Fibroblast of lung (primary cell): Measurements from ENCODE around the gene TMEM239. TPM values are rescaled to one million over a fixed set of nuclear protein-coding genes. Genes with fewer than 3 reads are reported as not detected.

Source experiments
- DNase-seq, 2 donors: peaks; one replicate each; pipeline versions ENCODE4 v3.0.0 to v3.0.0-alpha.2; 2010; ENCODE audit warnings: low read depth in 2 of 2
- H2AFZ ChIP-seq: 2 replicates; pipeline ENCODE4 v1.5.1; 2012; ENCODE audit warnings: low read length, control low read depth, inconsistent platforms
- H3K27ac ChIP-seq: 2 replicates; pipeline ENCODE4 v1.5.1; 2011; ENCODE audit warnings: low read length, control low read depth; ENCODE audit not compliant: insufficient read depth
- H3K27me3 ChIP-seq: 2 replicates; pipeline ENCODE4 v1.5.1; 2011; ENCODE audit warnings: mild to moderate bottlenecking, low read length; ENCODE audit not compliant: control insufficient read depth, insufficient read depth
- H3K36me3 ChIP-seq: 2 replicates; pipeline ENCODE4 v1.5.1; 2011; ENCODE audit warnings: low read length; ENCODE audit not compliant: control insufficient read depth, insufficient read depth
- H3K4me1 ChIP-seq: 2 replicates; pipeline ENCODE4 v1.5.1; 2011; ENCODE audit warnings: low read length; ENCODE audit not compliant: control insufficient read depth, insufficient read depth; ENCODE audit errors: extremely low read depth
- H3K4me2 ChIP-seq: 2 replicates; pipeline ENCODE4 v1.5.1; 2011; ENCODE audit warnings: low read length, control low read depth; ENCODE audit not compliant: insufficient read depth; ENCODE audit errors: extremely low read depth
- H3K4me3 ChIP-seq, 4 experiments: fragments of 200-600 bp in 1 of 4; sonication (generic) in 1 of 4; replicated peaks in 1 of 4; 2 replicates each; pipeline ENCODE4 v1.5.1; 2011 to 2016; ENCODE audit warnings: low read length in 4 of 4, low read depth in 3 of 4, mild to moderate bottlenecking in 3 of 4, control low read depth in 2 of 4, inconsistent platforms in 1 of 4, mixed read lengths in 1 of 4; ENCODE audit not compliant: insufficient read depth in 1 of 4; ENCODE audit errors: control extremely low read depth in 1 of 4
- H3K79me2 ChIP-seq: 2 replicates; pipeline ENCODE4 v1.5.1; 2012; ENCODE audit warnings: mild to moderate bottlenecking, low read length, inconsistent platforms; ENCODE audit not compliant: control insufficient read depth, insufficient read depth
- H3K9ac ChIP-seq: 2 replicates; pipeline ENCODE4 v1.5.1; 2011; ENCODE audit warnings: mild to moderate bottlenecking, low read length, control low read depth; ENCODE audit not compliant: insufficient read depth
- H3K9me3 ChIP-seq: 2 replicates; pipeline ENCODE4 v1.5.1; 2012; ENCODE audit warnings: low read depth, low read length; ENCODE audit not compliant: control insufficient read depth, insufficient read depth
- H4K20me1 ChIP-seq: 2 replicates; pipeline ENCODE4 v1.5.1; 2011; ENCODE audit warnings: low read length; ENCODE audit not compliant: control insufficient read depth, insufficient read depth; ENCODE audit errors: extremely low read depth
- CTCF ChIP-seq, 2 donors: IDR thresholded peaks in 1 of 2; conservative IDR thresholded peaks in 1 of 2; 1 replicate in 1 of 2; 2 replicates in 1 of 2; pipeline ENCODE4 v1.5.1; 2011 to 2012; ENCODE audit warnings: low read length in 2 of 2, control low read depth in 1 of 2, inconsistent platforms in 1 of 2, low read depth in 1 of 2, mild to moderate bottlenecking in 1 of 2
- EZH2 ChIP-seq: IDR thresholded peaks from 2 replicates; pipeline ENCODE4 v1.5.1; 2012; ENCODE audit warnings: low read length, control low read depth, mild to moderate bottlenecking; ENCODE audit errors: missing control alignments
- polyA plus RNA-seq, 2 donors: library from polyadenylated mRNA; depleted of rRNA in 1 of 2; stranded (reverse) in 1 of 2; unstranded in 1 of 2; fragments of >200 nt; gene quantifications; 2 replicates each; pipeline ENCODE4 v1.2.1, GENCODE V29; 2011 to 2012; ENCODE audit warnings: missing spikeins in 1 of 2
- total RNA-seq: library from RNA; depleted of rRNA; stranded (reverse); fragments of >200 nt; gene quantifications from 2 replicates; pipeline ENCODE4 v1.2.1, GENCODE V29; 2014

The TMEM239 gene
- total and polyA plus RNA-seq, 2 donors (not counting 1 experiment from before 2014, with no cell fraction given) = 0.03 TPM; not detected in 1

DNA sequence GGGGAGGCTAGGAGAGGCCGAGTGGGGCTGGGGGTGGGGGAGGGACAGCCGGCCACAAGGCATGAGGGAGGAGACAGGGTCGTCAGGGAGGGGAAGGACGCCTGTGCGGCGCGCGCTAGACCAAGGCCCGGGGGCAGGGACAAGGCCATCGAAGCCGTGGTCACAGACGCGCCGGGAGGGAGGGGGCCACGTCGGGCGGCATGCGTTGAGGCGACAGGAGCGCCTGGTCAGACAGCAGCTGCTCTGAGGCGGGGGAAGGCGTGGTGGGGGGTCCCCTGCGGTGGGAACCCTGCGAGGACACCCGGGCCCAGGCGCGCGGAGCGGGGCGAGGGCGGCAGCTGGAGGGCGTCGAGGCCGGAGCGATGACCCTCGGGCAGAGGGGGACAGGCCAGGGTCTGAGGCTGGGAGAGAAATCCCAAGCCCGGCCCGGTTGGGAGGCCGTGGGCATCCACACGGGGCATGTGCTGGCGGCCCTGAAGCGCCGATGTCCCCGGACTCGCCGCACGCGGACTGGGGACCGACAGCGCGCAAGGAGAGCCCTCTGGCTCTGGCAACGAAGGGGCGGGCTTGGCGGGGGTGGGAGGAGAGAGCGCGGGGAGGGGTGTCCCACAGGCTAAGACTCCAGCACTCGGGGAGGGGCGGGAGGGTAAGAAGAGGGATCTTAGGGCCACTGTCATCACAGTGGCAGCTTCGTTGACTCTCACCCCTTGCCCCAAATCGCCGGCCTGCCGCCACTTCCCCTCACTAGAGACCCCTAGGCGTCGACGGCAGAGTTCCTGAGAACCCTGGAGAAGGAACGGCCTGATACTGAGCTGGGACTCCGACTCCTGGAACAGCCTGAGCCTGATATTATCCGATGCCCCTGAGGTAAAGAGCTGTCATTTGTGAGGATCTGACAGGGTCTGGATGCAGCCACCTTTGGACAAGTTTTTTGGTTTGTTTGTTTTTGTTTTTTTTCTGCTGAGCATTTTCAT, 5.0 kb downstream of the TMEM239 start:
- DNase-seq = no peak
- Histone ChIP-seq H3K27ac (no peak overlapping the region), H3K79me2 (no peaks in the 10 kb centered on the region), H3K36me3 (no peaks in the 10 kb centered on the region), H3K27me3 (peaks cover 18% of the 10 kb centered on the region), H3K4me1 (peaks cover 15% of the 10 kb centered on the region), H3K4me2 (no peak overlapping the region), H3K4me3 (no peak overlapping the region), H2AFZ (no peak overlapping the region), H3K9ac (no peak overlapping the region), H4K20me1 (no peaks in the 10 kb centered on the region), H3K9me3 (no peaks in the 10 kb centered on the region)
- TF ChIP-seq CTCF (conservative IDR thresholded peaks at IDR 0.05 in 1 of 2, IDR thresholded peaks at IDR 0.05 in 1 of 2; ENCODE audit: low read depth in 1 of 2, low read length in 2 of 2) (no peak), EZH2 (peak; percentile 53)

- no peaks in the 10 kb centered on the region for H3K9me3 ChIP-seq
- DNase-seq = peak in 1 of 2 donors; percentile 60
- no peaks in the 10 kb centered on the region for H3K79me2 ChIP-seq
- H2AFZ ChIP-seq = no peak overlapping the region
- H3K36me3 ChIP-seq = no peaks in the 10 kb centered on the region
- H3K27me3 ChIP-seq = peaks cover 18% of the 10 kb centered on the region
- no peak overlapping the region for H3K4me2 ChIP-seq
- no peaks in the 10 kb centered on the region for H4K20me1 ChIP-seq
- H3K4me1 ChIP-seq = peaks cover 15% of the 10 kb centered on the region
- no peak overlapping the region for H3K27ac ChIP-seq
- no peak overlapping the region for H3K4me3 ChIP-seq
- TF ChIP-seq CTCF (conservative IDR thresholded peaks at IDR 0.05 in 1 of 2, IDR thresholded peaks at IDR 0.05 in 1 of 2; ENCODE audit: low read depth in 1 of 2, low read length in 2 of 2) (no peak), EZH2 (no peak)
- H3K9ac ChIP-seq = no peak overlapping the region
These were observed 5.9 kb downstream of the TMEM239 start for GRCh38 chr20:2822073-2822472.

DNA sequence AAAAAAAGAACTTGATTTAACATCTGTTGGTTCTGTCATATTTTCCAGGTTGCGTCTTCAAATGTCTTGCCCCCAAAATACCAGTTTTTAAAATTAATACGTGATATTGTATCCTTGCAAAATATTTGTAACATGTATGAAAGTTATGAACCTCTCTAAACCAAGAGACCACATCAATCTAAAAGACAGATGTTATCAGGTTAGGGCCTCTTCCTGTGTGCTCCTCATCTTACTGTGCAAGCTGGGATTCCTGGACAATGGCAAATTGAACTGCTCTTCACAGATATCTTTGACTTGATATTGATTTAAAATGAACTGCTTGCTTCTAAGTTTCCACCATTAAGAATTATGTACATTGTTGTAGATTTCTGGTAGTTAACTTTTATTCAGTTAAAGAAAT, 9.6 kb downstream of the TMEM239 start:
- Histone ChIP-seq H3K27me3 (peaks cover 15% of the 10 kb centered on the region), H3K9me3 (no peaks in the 10 kb centered on the region), H3K27ac (no peak overlapping the region), H2AFZ (no peak overlapping the region), H3K79me2 (no peaks in the 10 kb centered on the region), H3K36me3 (no peaks in the 10 kb centered on the region), H3K4me1 (peaks cover 5% of the 10 kb centered on the region), H4K20me1 (no peaks in the 10 kb centered on the region), H3K4me2 (no peak overlapping the region), H3K9ac (no peak overlapping the region), H3K4me3 (no peak overlapping the region)
- TF ChIP-seq CTCF (conservative IDR thresholded peaks at IDR 0.05 in 1 of 2, IDR thresholded peaks at IDR 0.05 in 1 of 2; ENCODE audit: low read depth in 1 of 2, low read length in 2 of 2) = no peak
- no peak for DNase-seq
